Hematopoietic multipotent progenitor cell treated with erythropoietin and hydrocortisone succinate and interleukin-3 and kit ligand, for 15 days (in vitro differentiated cells): ENCODE results near the gene CBX6.

Source experiments
- DNase-seq: peaks from one replicate; pipeline ENCODE4 v3.0.0-alpha.2; 2015; ENCODE audit warnings: low spot score

The CBX6 gene

GRCh38 chr22:38819387-38819940 is 52.6 kb downstream of the CBX6 start:
- DNase-seq, result no peak

- DNase-seq, result no peak
Observed at GRCh38 chr22:38817196-38817595, 54.8 kb downstream of the CBX6 start.

GRCh38 chr22:38815842-38816241 is 56.2 kb downstream of the CBX6 start:
- DNase-seq, result no peak
